SK-N-DZ (cell line): ENCODE results near the gene OAF.

Experiments used
- DNase-seq: peaks from one replicate; pipeline ENCODE4 v3.0.0-alpha.2; 2015; ENCODE audit warnings: low spot score

OAF gene

GRCh38 chr11:120221115-120221752 lies 10.4 kb downstream of the OAF start:
- no peak for DNase-seq

- no peak for DNase-seq
Measured at GRCh38 chr11:120222916-120223315, 12.1 kb downstream of the OAF start.

DNA sequence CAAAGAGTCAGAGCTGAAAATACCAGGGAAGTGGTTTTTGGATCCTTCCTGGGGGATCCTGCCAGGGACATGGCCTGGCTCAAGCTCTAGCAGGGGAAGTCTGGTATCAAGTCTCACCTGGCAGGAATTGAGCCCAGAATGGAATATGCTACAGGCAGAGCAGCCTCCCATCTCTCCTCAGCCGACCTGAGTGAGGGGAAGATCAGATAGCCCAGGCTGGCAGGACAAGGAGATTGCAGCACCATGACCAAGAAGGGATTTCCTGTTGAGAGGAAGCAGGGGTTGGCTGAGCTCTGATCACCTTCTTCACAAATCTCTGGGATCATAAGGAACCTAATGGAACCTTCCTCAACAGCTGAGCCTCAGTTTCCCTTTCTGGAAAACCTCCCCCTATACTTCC lies 13.0 kb downstream of the OAF start:
- no peak for DNase-seq

GRCh38 chr11:120224361-120224760 lies 13.5 kb downstream of the OAF start:
- no peak for DNase-seq

DNA sequence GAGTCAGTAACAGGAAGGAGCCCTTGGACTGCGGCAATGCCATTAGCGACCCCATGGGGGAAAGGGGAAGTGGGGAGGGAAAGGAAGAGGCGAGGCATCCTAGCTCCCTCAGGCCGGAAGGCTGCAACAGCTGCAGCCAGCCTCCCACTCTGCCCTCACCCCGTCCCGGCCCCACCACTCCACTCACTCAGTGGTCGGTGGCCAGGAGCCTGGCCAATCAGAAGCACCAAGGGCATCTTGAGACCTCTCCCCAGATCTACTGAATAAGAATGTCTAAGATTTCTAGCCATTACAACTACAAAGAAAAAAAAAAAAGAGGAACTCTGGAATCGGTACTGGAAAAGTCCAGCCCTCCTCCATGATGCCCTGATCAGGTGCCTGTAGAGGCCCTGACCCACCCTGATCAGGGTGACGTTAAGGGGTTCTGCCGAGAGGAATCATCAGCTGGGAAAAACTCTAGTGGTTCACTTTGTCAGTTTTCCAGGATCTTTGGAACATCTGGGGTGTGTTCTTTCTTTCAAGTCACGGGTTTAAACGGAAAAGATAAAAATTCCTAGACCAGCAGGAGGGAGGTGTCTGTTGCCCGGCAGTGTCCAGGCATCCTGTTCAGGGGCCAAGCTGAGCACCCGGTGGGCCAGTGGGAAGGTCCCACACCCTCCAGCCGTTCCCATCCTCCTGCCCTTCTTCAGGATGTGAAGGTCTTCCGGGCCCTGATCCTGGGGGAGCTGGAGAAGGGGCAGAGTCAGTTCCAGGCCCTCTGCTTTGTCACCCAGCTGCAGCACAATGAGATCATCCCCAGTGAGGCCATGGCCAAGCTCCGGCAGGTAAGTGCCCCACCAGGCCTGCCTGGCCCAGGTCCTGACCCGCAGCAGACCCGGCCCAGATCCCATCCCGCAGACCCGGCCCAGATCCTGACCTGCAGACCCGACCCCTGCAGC lies 14.4 kb downstream of the OAF start:
- no peak for DNase-seq

DNA sequence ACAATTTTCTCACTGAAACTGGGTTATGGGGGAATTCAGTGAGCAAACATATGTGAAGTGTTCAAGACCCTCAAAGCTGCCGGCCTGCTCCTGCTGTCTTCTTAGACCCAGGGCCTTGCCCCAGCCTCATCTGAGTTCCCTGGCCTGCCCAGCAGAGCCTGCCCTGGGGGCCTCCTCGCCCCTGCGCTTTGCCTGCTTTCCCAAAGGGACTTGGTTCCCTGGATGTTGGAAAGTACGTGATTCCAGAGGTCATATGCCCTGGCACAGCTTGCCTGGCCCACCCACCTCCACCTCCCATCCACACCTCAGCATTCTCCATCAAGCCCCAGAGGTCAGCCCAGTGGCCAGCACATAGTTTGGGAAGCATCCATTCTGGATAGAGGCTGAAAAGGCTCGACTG lies 15.4 kb downstream of the OAF start:
- DNase-seq, result no peak

DNA sequence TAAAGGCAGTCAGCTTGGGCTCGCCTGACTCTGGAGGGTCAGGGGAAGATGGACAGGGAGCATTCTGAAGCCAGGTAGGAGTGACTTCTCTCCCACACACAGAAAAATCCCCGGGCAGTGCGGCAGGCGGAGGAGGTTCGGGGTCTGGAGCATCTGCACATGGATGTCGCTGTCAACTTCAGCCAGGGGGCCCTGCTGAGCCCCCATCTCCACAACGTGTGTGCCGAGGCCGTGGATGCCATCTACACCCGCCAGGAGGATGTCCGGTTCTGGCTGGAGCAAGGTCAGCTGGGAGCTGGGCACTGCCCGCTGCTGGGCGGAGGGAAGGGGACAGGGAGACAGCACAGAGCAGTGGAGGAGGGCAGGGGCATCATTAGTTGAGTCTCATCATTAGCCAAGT lies 15.9 kb downstream of the OAF start:
- DNase-seq, result no peak

DNA sequence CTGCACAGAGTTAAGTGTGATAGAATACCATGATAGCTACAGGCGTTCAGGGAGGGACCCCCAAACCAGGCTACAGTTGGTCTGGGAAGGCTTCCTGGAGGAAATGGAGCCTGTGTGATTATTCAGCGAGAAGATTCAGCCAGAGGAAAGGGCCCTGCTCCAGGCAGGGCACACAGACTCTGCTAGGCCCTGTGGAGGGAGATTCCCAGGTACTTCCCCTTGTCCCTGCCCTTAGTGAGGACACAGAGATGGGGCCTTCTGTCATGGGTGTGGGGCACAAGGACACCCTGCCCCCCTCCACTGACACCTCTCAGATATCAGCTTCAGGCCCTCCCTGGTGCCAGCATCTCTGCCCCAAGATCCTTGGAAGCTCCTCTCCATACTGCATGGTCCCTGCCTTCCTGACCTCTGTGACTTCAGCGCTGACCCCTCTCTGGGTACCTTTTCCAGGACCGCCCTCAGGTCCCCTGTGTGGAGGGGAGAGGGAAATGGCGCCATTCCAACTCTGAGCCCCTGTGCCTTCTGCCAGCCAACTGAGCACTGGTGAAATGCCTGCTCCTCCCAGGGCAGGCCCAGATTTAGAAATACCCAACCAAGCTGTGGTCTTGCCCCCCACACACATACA lies 16.5 kb downstream of the OAF start:
- no peak for DNase-seq

- DNase-seq, result no peak
Measured at GRCh38 chr11:120228794-120229384, 18.1 kb downstream of the OAF start.

DNA sequence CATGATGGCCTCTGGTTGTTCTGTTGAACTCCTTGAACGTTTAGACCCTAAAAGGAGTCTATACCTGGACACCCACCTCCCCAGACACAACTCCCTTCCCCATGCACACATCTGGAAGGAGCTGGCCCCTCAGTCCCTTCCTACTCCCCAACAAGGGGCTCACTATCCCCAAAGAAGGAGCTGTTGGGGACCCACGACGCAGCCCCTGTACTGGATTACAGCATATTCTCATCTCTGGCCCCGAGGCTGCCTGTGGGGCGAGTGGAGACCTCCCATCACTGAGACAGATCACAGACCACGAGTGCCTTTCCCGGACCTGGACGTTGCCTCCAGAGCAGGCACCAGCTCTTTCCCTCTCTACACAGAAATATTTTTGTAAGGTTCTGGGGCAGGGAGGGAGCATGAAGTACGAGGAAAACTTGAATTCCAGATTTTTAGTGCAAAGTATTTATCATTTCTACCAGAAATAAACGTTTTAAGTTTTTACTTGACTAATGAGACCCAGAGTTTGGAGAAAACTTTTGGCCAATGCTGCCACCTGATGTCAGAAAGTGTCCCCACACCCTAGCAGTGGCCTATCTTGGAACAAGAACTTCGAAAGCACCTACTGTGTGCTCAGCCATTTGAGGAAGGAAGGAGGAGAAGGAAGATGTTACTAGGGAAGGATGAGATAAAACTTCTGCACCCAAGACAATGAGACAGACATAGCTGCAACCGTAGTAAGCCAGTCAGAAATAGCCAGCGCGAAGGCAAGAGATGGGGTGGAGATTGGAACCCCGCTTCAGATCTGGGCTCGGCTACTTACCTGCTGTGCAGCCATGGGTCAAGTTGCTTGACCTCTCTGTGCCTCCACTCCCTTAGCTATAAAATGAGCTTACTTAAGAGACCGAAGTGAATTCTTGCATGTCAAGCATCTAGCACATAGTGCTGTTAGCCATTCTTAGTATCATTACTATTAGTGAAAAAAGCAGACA lies 18.9 kb downstream of the OAF start:
- no peak for DNase-seq

DNA sequence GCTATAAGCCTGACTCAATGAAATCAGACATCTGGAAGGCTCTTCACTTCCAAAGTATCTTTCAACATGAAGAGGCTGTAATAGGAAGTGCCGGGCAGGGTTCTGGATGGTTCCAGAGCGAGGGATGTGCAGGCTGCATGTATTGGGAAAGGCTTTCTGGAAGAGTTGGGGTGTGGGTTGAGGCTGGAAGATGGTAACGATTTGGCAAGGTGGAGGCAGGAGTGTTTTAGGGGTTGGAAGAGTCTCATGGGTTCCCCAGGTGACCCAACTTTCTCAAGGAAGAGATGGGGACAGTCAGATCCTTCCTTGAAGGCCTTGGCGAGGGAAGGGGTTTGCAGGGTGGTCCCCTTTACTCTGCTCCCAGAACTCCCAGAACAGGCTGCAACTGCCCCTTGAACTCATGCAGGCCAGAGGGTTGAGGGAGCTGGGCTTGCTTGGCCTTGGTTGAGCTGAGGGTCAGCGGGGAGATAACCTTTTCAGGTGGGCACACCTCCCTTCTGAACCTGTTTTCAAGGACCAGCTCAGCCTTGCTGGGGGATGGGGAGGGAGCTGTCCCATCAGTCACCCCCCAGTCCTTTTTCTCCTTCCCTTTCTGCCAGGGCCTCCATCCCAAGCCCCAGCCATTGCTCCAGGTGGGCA lies 19.7 kb downstream of the OAF start:
- DNase-seq, result no peak

GRCh38 chr11:120231963-120232362 lies 21.1 kb downstream of the OAF start:
- DNase-seq, result no peak

DNA sequence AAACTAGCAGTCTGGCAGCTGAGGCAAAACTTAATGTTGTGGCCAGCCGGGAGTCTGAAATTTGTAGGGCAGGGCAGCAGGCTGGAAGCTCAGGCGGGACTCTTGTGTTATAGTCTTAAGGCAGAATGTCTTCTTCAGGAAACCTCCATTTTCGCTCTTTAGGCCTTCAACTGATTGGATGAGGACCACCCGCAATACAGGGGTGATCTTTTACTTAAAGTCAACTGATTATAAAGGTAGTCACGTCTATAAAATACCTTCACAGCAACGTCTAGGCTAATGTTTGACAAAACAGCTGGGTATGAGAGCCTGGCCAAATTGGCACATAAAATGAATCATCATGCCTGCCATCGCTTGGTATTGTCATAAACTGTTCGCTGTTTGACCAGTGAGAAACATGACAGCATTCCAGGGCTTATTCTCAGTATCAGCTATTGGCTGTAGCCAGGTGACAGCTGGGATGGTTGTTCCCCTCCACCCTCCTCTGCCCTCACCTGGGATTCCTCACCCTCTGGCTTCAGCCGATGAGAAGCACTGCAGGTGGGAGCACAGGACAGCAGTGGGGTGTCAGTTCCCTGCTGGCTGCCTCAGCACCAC lies 22.5 kb downstream of the OAF start:
- DNase-seq, result no peak

GRCh38 chr11:120235024-120235628 lies 24.3 kb downstream of the OAF start:
- DNase-seq, result peak; percentile 44

- no peak for DNase-seq
Measured at GRCh38 chr11:120236169-120237107, 25.6 kb downstream of the OAF start.

- no peak for DNase-seq
Measured at GRCh38 chr11:120238968-120239620, 28.3 kb downstream of the OAF start.

DNA sequence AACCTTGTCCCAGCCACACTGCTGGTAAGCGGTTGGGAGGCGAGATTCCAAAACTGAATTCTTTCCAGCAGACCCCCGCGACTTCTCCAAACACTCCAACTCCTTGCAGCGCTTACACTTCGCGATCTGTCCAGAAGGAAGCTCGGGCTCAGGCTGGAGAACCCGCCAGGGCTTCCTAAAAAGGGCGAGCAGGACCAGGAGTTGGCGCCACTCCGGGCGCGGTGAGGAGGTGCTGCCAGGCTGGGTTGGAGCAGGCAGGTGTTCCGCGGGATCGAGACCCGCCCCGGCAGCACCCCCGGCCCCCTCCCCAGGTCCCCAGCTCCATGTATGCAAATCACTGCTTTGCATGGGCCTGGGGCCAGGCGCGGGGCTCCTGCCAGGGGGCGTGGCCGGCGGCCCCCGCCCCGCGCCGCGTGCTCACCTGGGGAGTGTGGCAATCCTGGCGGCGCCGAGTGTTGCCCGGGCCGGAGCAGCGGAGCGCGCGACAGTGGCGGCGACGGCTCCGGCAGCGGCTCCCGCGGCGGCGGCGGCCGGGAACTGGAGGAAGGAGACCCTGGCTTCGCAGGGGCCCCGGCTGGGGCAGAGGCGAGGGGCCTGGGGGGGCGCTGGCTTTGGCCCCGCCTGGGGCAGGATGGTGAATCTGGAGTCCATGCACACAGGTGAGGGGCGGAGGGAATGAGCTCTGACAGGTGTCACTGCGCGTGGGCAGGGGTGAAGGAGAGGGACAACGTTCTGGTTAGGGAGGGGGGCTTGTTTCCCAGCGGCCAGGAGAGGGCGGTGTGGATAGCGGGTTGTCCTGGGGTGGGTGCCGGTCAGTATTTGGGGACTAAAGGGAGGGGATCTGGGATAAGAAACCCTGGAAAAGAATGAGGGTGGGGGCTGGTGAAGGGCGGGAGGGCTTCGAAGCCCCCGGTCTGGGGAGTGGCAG lies 29.1 kb downstream of the OAF start, which contains the start of gene POU2F3:
POU2F3 (plus strand) TSS at position 428 of the 928 bp plus-strand sequence; CDS start at position 632, 204 bp downstream.
- DNase-seq, result no peak
